GM12872 (cell line): Measurements from ENCODE around the gene EIPR1.

ENCODE experiments used
- CTCF ChIP-seq: IDR thresholded peaks from 3 replicates; pipeline ENCODE4 v1.5.1; 2011; ENCODE audit warnings: low read depth, mild to moderate bottlenecking, low read length, moderate library complexity; ENCODE audit not compliant: insufficient read depth

The EIPR1 gene

DNA sequence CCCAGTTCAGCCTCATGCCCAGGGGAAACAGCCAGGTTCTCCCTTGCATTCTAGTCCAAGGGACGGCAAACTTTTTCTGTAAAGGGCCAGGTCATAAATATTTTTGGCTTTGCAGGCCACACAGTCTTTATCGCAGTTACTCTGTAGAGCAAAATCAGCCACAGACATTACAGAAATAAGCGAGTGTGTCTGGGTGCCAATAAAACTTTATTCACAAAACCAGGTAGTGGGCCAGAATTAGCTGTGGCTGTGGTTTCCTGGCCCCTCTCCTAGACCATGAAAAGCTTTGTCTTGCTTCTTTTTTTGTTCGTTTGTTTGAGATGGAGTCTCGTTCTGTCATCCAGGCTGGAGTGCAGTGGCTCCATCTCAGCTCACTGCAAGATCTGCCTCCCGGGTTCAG lies 80.1 kb downstream of the EIPR1 start:
- no peak for TF ChIP-seq CTCF

DNA sequence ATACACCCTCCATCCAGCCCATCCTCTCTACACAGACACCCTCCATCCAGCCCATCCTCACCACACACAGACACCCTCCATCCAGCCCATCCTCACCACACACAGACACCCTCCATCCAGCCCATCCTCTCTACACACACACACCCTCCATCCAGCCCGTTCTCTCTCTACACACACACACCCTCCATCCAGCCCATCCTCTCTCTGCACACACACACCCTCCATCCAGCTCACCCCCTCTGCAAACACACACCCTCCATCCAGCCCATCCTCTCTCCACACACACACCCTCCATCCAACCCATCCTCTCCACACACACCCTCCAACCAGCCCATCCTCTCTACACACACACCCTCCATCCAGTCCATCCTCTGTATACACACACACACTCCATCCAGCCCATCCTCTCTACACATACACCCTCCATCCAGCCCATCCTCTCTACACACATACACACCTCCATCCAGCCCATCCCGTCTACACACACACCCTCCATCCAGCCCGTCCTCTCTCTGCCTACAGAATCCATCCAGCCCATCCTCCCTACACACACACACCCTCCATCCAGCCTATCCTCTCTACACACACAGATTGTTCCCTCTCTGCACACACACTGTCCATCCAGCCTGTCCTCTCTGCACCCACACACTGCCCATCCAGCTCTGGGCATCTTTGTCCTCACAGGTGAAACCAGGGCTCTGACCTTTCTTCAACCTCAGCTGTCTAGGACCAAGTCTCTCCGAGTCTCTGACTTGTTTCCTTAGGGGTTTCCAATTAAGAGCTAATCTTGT lies 81.2 kb downstream of the EIPR1 start:
- no peak for TF ChIP-seq CTCF

- no peak for TF ChIP-seq CTCF
Measured at GRCh38 chr2:3294493-3294892, 83.1 kb downstream of the EIPR1 start.

DNA sequence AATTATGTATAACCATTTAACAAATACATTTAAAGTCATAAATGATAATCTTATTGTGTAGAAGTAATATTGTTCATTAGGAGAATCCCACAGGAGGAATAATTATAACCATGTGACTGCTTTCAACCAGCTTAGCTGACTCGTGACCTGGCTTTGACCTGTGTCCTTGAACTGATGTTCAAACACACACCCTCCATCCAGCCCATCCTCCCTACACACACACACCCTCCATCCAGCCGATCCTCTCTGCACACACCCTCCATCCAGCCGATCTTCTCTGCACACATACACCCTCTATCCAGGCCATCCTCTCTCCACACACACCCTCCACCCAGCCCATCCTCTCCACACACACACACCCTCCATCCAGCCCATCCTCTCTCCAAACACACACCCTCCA lies 83.5 kb downstream of the EIPR1 start:
- no peak for TF ChIP-seq CTCF

GRCh38 chr2:3293221-3293620 lies 84.4 kb downstream of the EIPR1 start:
- TF ChIP-seq CTCF = no peak

DNA sequence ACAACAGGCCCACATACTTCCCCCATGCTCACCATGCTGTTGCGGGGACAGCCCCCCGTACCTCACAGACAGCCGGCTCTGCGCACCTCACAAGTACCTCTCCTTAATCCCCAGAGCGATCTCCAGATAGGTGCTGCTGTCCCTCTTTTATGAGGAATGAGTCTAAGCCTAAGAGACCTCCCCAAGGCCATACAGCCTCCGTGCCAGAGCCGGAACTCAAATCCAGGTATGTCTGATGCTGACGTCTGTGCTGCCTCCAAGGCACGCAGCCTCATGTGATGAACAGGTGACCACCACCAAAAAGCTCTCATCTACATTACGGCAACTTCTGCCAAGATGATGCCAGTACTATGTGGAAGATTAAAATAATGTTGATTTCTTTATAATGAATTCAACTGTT lies 85.2 kb downstream of the EIPR1 start:
- TF ChIP-seq CTCF = no peak

- TF ChIP-seq CTCF = no peak
Measured at GRCh38 chr2:3291750-3292149, 85.9 kb downstream of the EIPR1 start.
